ENCODE data around the gene TRIM15.

Gene TRIM15

GRCh38 chr6:30178837-30179236 lies 15.5 kb downstream of the TRIM15 start:
- no peak for FAIRE-seq
- TF ChIP-seq CTCF (IDR thresholded peaks at IDR 0.05; ENCODE audit: insufficient read depth, missing control alignments), result no peak

GRCh38 chr6:30180145-30180544 lies 16.8 kb downstream of the TRIM15 start:
- TF ChIP-seq CTCF (IDR thresholded peaks at IDR 0.05; ENCODE audit: insufficient read depth, missing control alignments), result no peak

More at GRCh38 chr6:30178837-30179236, 15.5 kb downstream of the TRIM15 start:
- DNase-seq (ENCODE audit: insufficient read length, low spot score), result no peak

DNA sequence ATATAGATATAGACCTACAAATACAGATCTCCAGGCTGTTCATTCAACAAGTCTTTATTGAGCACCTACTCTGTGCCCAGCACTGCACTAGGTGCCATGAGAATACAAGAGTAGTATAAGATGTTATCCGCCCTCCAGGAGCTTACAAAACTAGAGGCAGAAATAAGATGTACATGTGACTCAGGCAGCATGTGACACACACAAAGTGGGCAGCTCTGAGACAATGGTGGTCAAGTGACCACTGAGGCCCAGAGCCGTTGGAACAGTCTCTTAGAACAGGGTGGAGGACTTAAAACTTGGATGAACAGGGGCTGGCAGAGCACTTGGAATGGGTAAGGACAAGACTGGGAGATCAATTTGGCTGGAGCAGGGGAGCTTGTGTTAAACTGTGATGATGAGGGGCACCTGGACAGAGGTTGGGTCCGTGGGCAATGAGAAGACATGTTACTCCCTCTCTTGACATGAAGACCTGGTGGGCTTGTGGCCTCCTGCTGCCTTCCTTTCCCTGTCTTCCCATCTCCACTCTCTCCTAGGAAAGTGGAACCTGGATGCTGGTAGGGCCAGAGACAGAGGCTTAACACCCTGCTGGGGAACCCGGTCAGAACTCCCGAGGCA lies 21.2 kb downstream of the TRIM15 start:
- no peak for FAIRE-seq
- no peak for TF ChIP-seq CTCF (IDR thresholded peaks at IDR 0.05; ENCODE audit: insufficient read depth, missing control alignments)

More at GRCh38 chr6:30180145-30180544, 16.8 kb downstream of the TRIM15 start:
- no peak for DNase-seq (ENCODE audit: insufficient read length, low spot score)
- no peak for FAIRE-seq

DNA sequence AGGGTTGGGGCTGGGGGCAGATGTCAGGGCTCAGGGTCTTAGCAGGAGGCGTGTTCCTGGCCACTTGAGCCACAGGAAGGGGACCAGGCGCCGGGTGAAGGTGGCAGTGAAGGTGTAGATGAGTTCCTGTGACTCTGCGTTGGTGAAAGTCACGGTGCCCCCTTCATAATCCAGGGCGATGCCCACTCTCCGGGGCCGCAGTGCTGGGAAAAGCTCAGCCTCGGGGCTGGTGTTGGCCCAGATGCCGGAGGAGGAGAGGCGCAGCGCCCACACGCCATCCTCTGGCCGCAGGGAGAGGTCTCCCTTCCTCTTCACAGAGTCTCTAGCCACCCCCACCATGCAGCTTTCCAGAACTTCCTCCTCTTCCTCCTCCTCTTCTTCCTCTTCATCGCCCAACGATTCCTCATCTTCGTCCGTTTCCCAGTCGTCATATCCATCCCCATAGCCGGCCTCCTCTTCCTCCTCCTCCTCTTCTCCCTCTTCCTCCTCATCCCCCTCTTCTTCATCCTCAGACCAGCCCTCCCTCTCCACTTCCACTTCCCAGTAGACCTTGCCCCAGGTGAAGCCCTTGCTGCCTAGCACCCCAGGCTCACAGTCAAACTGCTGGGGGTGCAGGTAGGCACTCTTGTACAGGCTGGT lies 22.6 kb downstream of the TRIM15 start:
- no peak for TF ChIP-seq CTCF (IDR thresholded peaks at IDR 0.05; ENCODE audit: insufficient read depth, missing control alignments)
- DNase-seq (ENCODE audit: insufficient read length, low spot score) (no peak), FAIRE-seq (no peak)

More for the DNA sequence above, 21.2 kb downstream of the TRIM15 start:
- no peak for DNase-seq (ENCODE audit: insufficient read length, low spot score)

DNA sequence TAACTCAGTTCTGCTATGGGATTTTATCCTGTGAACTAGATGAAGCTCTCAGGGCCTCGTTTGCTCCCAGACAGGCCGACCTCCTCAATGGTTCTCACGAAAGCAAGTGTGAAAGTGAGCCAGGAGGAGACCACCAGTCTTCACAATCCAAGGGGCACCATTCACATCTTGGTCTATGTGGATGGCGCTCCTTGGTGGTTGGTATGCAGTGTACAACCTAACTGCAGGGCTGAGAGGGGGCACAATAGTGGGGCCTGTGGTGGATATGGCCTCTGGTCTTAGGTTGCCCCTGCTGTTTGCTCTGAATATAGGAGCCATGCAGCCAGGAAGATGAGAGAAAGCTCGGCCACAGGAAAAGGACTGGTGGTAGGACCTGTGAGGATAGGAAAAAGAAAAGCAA lies 25.2 kb downstream of the TRIM15 start:
- TF ChIP-seq CTCF (IDR thresholded peaks at IDR 0.05; ENCODE audit: insufficient read depth, missing control alignments), result no peak
- FAIRE-seq, result no peak
- no peak for DNase-seq (ENCODE audit: insufficient read length, low spot score)

- DNase-seq (ENCODE audit: insufficient read length, low spot score) (no peak), FAIRE-seq (no peak)
- TF ChIP-seq CTCF (IDR thresholded peaks at IDR 0.05; ENCODE audit: insufficient read depth, missing control alignments), result no peak
Measured at GRCh38 chr6:30192076-30192475, 28.7 kb downstream of the TRIM15 start.

Measured in D721Med (cell line).